DMS153 treated with DMSO at 0.1 percent for 48 hours (cell line): ENCODE results near the gene PSRC1.

Experiments
- DNase-seq: peaks from one replicate; lab custom pipeline; 2025; ENCODE audit not compliant: unreplicated experiment; lab: John Stamatoyannopoulos, UW

PSRC1 gene

GRCh38 chr1:109272831-109273547 is 10.0 kb downstream of the PSRC1 start:
- no peak for DNase-seq

- no peak for DNase-seq
Observed at GRCh38 chr1:109272021-109272799, 10.7 kb downstream of the PSRC1 start.

GRCh38 chr1:109271458-109271857 is 11.5 kb downstream of the PSRC1 start:
- DNase-seq: no peak

GRCh38 chr1:109270623-109271317 is 12.2 kb downstream of the PSRC1 start:
- no peak for DNase-seq

- DNase-seq: no peak
Observed at GRCh38 chr1:109269981-109270622, 12.8 kb downstream of the PSRC1 start.

GRCh38 chr1:109269212-109269980 is 13.5 kb downstream of the PSRC1 start:
- DNase-seq: no peak

GRCh38 chr1:109268431-109269211 is 14.3 kb downstream of the PSRC1 start:
- DNase-seq: no peak

GRCh38 chr1:109267743-109268300 is 15.1 kb downstream of the PSRC1 start:
- DNase-seq: no peak

GRCh38 chr1:109266965-109267364 is 16.0 kb downstream of the PSRC1 start:
- no peak for DNase-seq

GRCh38 chr1:109265741-109266330 is 17.1 kb downstream of the PSRC1 start:
- no peak for DNase-seq

GRCh38 chr1:109265016-109265415 is 17.9 kb downstream of the PSRC1 start:
- DNase-seq: no peak

- DNase-seq: no peak
Observed at GRCh38 chr1:109264379-109264755, 18.6 kb downstream of the PSRC1 start.

- peak; percentile 94 for DNase-seq
Observed at GRCh38 chr1:109263597-109264378, 19.2 kb downstream of the PSRC1 start.

GRCh38 chr1:109263234-109263596 is 19.7 kb downstream of the PSRC1 start:
- DNase-seq: peak; percentile 94

- DNase-seq: no peak
Observed at GRCh38 chr1:109262231-109263055, 20.5 kb downstream of the PSRC1 start.

GRCh38 chr1:109261578-109261977 is 21.4 kb downstream of the PSRC1 start:
- no peak for DNase-seq

- DNase-seq: no peak
Observed at GRCh38 chr1:109261006-109261405, 21.9 kb downstream of the PSRC1 start.
